IMR-90 (cell line): ENCODE data around the gene TBCE. TPM values are rescaled to one million over a fixed set of nuclear protein-coding genes. Genes with fewer than 3 reads are reported as not detected.
A peak's percentile ranks its signal among the peaks of the same experiment; 100 is the strongest.

ENCODE experiments used
- ATAC-seq: fragments of 200-7000 bp; cut with Tn5 transposase; 2 replicates; pipeline ENCODE4 v1.9.1; 2020; ENCODE audit warnings: low read depth, mild to moderate bottlenecking, moderate library complexity
- BruUV-seq: library from RNA; stranded (reverse); fragments of 400-500 nt; replicated peaks from 2 replicates; lab custom pipeline; 2021; lab: Mats Ljungman, UMichigan
- CTCF ChIA-PET: fragments of 300-600 bp; formaldehyde crosslinking; extraction: SDS; loops from one replicate; lab custom pipeline; 2021; ENCODE audit warnings: antibody characterized with exemption; lab: Yijun Ruan, JAX
- POLR2A ChIA-PET: fragments of 300-600 bp; sonication (Branson Sonifier 250); formaldehyde crosslinking; loops from one replicate; lab custom pipeline; 2022; ENCODE audit warnings: antibody characterized with exemption; ENCODE audit not compliant: unreplicated experiment; lab: Charles Lee
- DNase-seq: peaks from one replicate; pipeline ENCODE4 v3.0.0; 2013
- H2AFZ ChIP-seq: replicated peaks from 2 replicates; pipeline ENCODE3; 2013; ENCODE audit warnings: low read length, mild to moderate bottlenecking; ENCODE audit not compliant: poor library complexity
- H2AK5ac ChIP-seq: 2 replicates; pipeline ENCODE4 v1.6.1; 2013; ENCODE audit warnings: low read depth, low read length, inconsistent platforms
- H2AK9ac ChIP-seq: replicated peaks from 2 replicates; pipeline ENCODE3; 2013; ENCODE audit warnings: mild to moderate bottlenecking, low read depth, low read length, moderate library complexity; ENCODE audit not compliant: poor library complexity
- H2BK120ac ChIP-seq: 2 replicates; pipeline ENCODE4 v1.6.1; 2013; ENCODE audit warnings: low read depth, low read length, inconsistent platforms
- H2BK15ac ChIP-seq: 3 replicates; pipeline ENCODE4 v1.6.1; 2013; ENCODE audit warnings: low read depth, low read length, inconsistent platforms
- H2BK20ac ChIP-seq: 2 replicates; pipeline ENCODE4 v1.6.1; 2013; ENCODE audit warnings: low read depth, mild to moderate bottlenecking, inconsistent platforms, low read length, moderate library complexity
- H2BK5ac ChIP-seq: 2 replicates; pipeline ENCODE4 v1.6.1; 2013; ENCODE audit warnings: mild to moderate bottlenecking, low read depth, low read length, inconsistent platforms; ENCODE audit not compliant: poor library complexity, severe bottlenecking
- H3K14ac ChIP-seq: replicated peaks from 2 replicates; pipeline ENCODE4 v1.6.1; 2013; ENCODE audit warnings: low read depth, low read length, inconsistent platforms
- H3K18ac ChIP-seq: 2 replicates; pipeline ENCODE4 v1.6.1; 2013; ENCODE audit warnings: low read depth, low read length, control low read depth
- H3K23ac ChIP-seq: 2 replicates; pipeline ENCODE4 v1.6.1; 2013; ENCODE audit warnings: low read depth, low read length, inconsistent platforms
- H3K27ac ChIP-seq: 2 replicates; pipeline ENCODE4 v1.5.1; 2013; ENCODE audit warnings: mild to moderate bottlenecking, control low read depth, low read length; ENCODE audit not compliant: insufficient read depth
- H3K27me3 ChIP-seq: 2 replicates; pipeline ENCODE4 v1.6.1; 2013; ENCODE audit warnings: low read length; ENCODE audit not compliant: control insufficient read depth, insufficient read depth
- H3K36me3 ChIP-seq: 2 replicates; pipeline ENCODE4 v1.6.1; 2013; ENCODE audit warnings: low read length, mixed read lengths; ENCODE audit not compliant: control insufficient read depth, insufficient read depth
- H3K4ac ChIP-seq: 2 replicates; pipeline ENCODE4 v1.6.1; 2013; ENCODE audit warnings: low read depth, low read length, inconsistent platforms
- H3K4me1 ChIP-seq: 2 replicates; pipeline ENCODE4 v1.6.1; 2013; ENCODE audit warnings: low read length, mixed read lengths; ENCODE audit not compliant: control insufficient read depth, insufficient read depth
- H3K4me2 ChIP-seq: 2 replicates; pipeline ENCODE4 v1.6.1; 2013; ENCODE audit warnings: low read depth, mild to moderate bottlenecking, control low read depth, low read length, moderate library complexity
- H3K4me3 ChIP-seq: 2 replicates; pipeline ENCODE4 v1.5.1; 2013; ENCODE audit warnings: low read depth, mild to moderate bottlenecking, control low read depth, low read length, moderate library complexity; ENCODE audit not compliant: insufficient read depth
- H3K56ac ChIP-seq: 2 replicates; pipeline ENCODE4 v1.6.1; 2013; ENCODE audit warnings: low read length, inconsistent platforms; ENCODE audit not compliant: insufficient read depth; ENCODE audit errors: extremely low read depth
- H3K79me1 ChIP-seq, 2 experiments: 2 replicates each; pipeline ENCODE4 v1.6.1; 2013; ENCODE audit warnings: low read length in 2 of 2, inconsistent platforms in 1 of 2, low read depth in 1 of 2
- H3K9ac ChIP-seq: 2 replicates; pipeline ENCODE4 v1.6.1; 2013; ENCODE audit warnings: low read depth, low read length, control low read depth
- H3K9me1 ChIP-seq: 2 replicates; pipeline ENCODE4 v1.6.1; 2013; ENCODE audit warnings: low read length, inconsistent platforms; ENCODE audit not compliant: insufficient read depth
- H3K9me3 ChIP-seq: 2 replicates; pipeline ENCODE4 v1.6.1; 2013; ENCODE audit warnings: low read length; ENCODE audit not compliant: control insufficient read depth, insufficient read depth
- H4K20me1 ChIP-seq: 2 replicates; pipeline ENCODE4 v1.6.1; 2013; ENCODE audit warnings: low read length, inconsistent platforms; ENCODE audit not compliant: insufficient read depth
- H4K5ac ChIP-seq: 2 replicates; pipeline ENCODE4 v1.6.1; 2013; ENCODE audit warnings: mild to moderate bottlenecking, low read depth, low read length, control low read depth
- H4K8ac ChIP-seq, 2 experiments: 2 replicates each; pipeline ENCODE4 v1.6.1; 2013; ENCODE audit warnings: low read depth in 2 of 2, low read length in 2 of 2, control low read depth in 1 of 2, inconsistent platforms in 1 of 2
- H4K91ac ChIP-seq: 2 replicates; pipeline ENCODE4 v1.6.1; 2013; ENCODE audit warnings: low read depth, low read length, inconsistent platforms; ENCODE audit not compliant: insufficient read depth
- BHLHE40 ChIP-seq: fragments of 150-350 bp; IDR thresholded peaks from 2 replicates; pipeline ENCODE4 v1.6.1; 2016; ENCODE audit warnings: mild to moderate bottlenecking, low read depth, low read length
- CEBPB ChIP-seq: IDR thresholded peaks from 2 replicates; pipeline ENCODE4 v1.6.1; 2012; ENCODE audit warnings: low read depth, low read length, improper control_type of control experiment
- CTCF ChIP-seq: conservative IDR thresholded peaks from 2 replicates; pipeline ENCODE4 v1.5.1; 2012; ENCODE audit warnings: mild to moderate bottlenecking, low read depth, low read length, improper control_type of control experiment
- FOS ChIP-seq: fragments of 150-350 bp; IDR thresholded peaks from 2 replicates; pipeline ENCODE4 v1.6.1; 2016; ENCODE audit warnings: low read depth, low read length
- MAFK ChIP-seq: IDR thresholded peaks from 2 replicates; pipeline ENCODE4 v1.6.1; 2012; ENCODE audit warnings: low read depth, low read length, improper control_type of control experiment
- MAZ ChIP-seq: IDR thresholded peaks from 2 replicates; pipeline ENCODE4 v1.6.1; 2012; ENCODE audit warnings: low read depth, mild to moderate bottlenecking, low read length, improper control_type of control experiment, moderate library complexity, borderline replicate concordance
- MXI1 ChIP-seq: IDR thresholded peaks from 2 replicates; pipeline ENCODE4 v1.6.1; 2012; ENCODE audit warnings: low read depth, mild to moderate bottlenecking, low read length, moderate library complexity, borderline replicate concordance
- NFE2L2 ChIP-seq: fragments of 150-350 bp; IDR thresholded peaks from 2 replicates; pipeline ENCODE4 v1.6.1; 2016; ENCODE audit warnings: low read depth, mild to moderate bottlenecking, low read length
- RAD21 ChIP-seq: IDR thresholded peaks from 2 replicates; pipeline ENCODE4 v1.6.1; 2012; ENCODE audit warnings: low read length, improper control_type of control experiment
- RCOR1 ChIP-seq: IDR thresholded peaks from 2 replicates; pipeline ENCODE4 v1.6.1; 2012; ENCODE audit warnings: mild to moderate bottlenecking, low read length, improper control_type of control experiment; ENCODE audit not compliant: insufficient replicate concordance
- RFX5 ChIP-seq: IDR thresholded peaks from 2 replicates; pipeline ENCODE4 v1.8.0; 2012; ENCODE audit warnings: low read depth, mild to moderate bottlenecking, low read length, moderate library complexity
- SMC3 ChIP-seq: fragments of 150-350 bp; IDR thresholded peaks from 2 replicates; pipeline ENCODE4 v1.6.1; 2016; ENCODE audit warnings: low read depth, mild to moderate bottlenecking, antibody characterized with exemption, low read length, moderate library complexity
- WGBS, 2 experiments: methylation state at CpG; one replicate each; pipeline versions ENCODE4 v1.1.5 to v1.1.7; 2013; ENCODE audit warnings: missing lambda C conversion rate in 2 of 2; ENCODE audit not compliant: insufficient read length in 1 of 2; ENCODE audit errors: extremely low coverage in 2 of 2; 5-methylcytosine and 5-hydroxymethylcytosine counted together
- dilution Hi-C: fragments of 300-500 bp; cut with HindIII; formaldehyde crosslinking; loops from one replicate; pipeline ENCODE4 v1.14.3; 2018; ENCODE audit warnings: low sequenced_read_pairs; ENCODE audit not compliant: unreplicated experiment
- in situ Hi-C: fragments of 300-500 bp; cut with MboI; formaldehyde crosslinking; loops from 3 replicates; pipeline ENCODE4 v1.14.3; 2019; ENCODE audit warnings: low sequenced_read_pairs, inconsistent platforms, mixed read lengths
- intact Hi-C: fragments of 100-400 bp; cut with micrococcal nuclease; formaldehyde crosslinking; loops from 2 replicates; pipeline ENCODE4 v1.10.0; 2022
- polyA plus RNA-seq, 3 experiments: library from polyadenylated mRNA; depleted of rRNA; stranded (reverse); fragments of >200 nt; gene quantifications; 2 replicates each; pipeline ENCODE4 v1.2.3, GENCODE V29; 2012; ENCODE audit warnings: low replicate concordance in 1 of 3
- total RNA-seq: library from RNA; depleted of rRNA; stranded (reverse); fragments of >200 nt; gene quantifications from 2 replicates; pipeline ENCODE4 v1.2.3, GENCODE V29; 2012
- TF ChIP-seq, protein P1 (sequence below): fragments of 150-350 bp; IDR thresholded peaks from 2 replicates; pipeline ENCODE4 v1.6.1; 2017; ENCODE audit warnings: mild to moderate bottlenecking, antibody characterized with exemption, low read length, low read depth
- TF ChIP-seq, protein P2 (sequence below): fragments of 150-350 bp; IDR thresholded peaks from 2 replicates; pipeline ENCODE4 v1.6.1; 2016; ENCODE audit warnings: low read depth, mild to moderate bottlenecking, low read length, moderate library complexity, borderline replicate concordance

Gene TBCE
- total and polyA plus RNA-seq, 2 of the 4 experiments (the other 2 are of a cell fraction): 25.3 to 26.7 TPM

DNA sequence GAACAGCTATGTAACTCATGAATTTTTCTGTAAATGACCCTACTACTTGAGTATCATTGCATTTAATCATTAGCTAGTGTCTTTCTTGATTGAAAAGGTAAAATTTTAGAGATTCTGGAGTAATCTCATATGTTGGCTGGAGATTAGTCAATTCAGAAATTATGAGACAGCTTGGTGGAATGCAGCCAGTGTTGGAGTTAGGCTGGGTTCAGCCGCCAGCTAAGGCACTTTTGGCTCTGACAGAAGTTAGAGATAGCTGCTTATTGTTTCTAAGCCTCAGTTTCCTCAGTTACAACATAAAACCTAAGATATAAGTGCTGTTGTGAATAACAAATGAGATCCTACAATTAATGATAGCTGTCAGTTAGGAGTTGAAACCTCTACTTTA lies 49.4 kb downstream of the TBCE start:
- H4K91ac ChIP-seq: no peak overlapping the region

More for the DNA sequence above, 49.4 kb downstream of the TBCE start:
- dilution Hi-C loops: no loop called here
- Histone ChIP-seq H4K8ac (no peak overlapping the region), H3K18ac (no peak overlapping the region), H4K20me1 (peaks cover 2% of the 10 kb centered on the region; the same call in 1 of the 2 replicates), H2BK5ac (no peak overlapping the region), H3K56ac (no peak overlapping the region), H3K36me3 (peaks cover 3% of the 10 kb centered on the region; the same call in 1 of the 2 replicates), H3K14ac (no peak overlapping the region), H3K4me1 (peaks cover 4% of the 10 kb centered on the region; the same call in 1 of the 2 replicates), H2AK5ac (no peak overlapping the region), H3K27ac (no peak overlapping the region), H4K5ac (no peak overlapping the region), H2BK15ac (no peak overlapping the region), H3K4me3 (no peak overlapping the region), H3K9me3 (no peaks in the 10 kb centered on the region), H3K27me3 (no peaks in the 10 kb centered on the region), H2AK9ac (no peak overlapping the region), H3K4ac (no peak overlapping the region), H2AFZ (no peak overlapping the region), H3K4me2 (no peak overlapping the region), H3K9me1 (peaks cover 4% of the 10 kb centered on the region; the same call in 1 of the 2 replicates), H3K79me1 (peaks cover 7 to 40% of the 10 kb centered on the region in 2 experiments; a peak in 3 of 4 replicates), H3K9ac (no peak overlapping the region), H2BK20ac (no peak overlapping the region), H3K23ac (no peak overlapping the region), H2BK120ac (no peak overlapping the region)
- WGBS, 2 experiments: no CpG with 5 or more reads among the region's 1 CpG
- ATAC-seq (no peak), DNase-seq (peak; percentile 35)
- no TSS peak for BruUV-seq
- intact Hi-C loops: loop anchor here (1.0 to 5.0 kb wide), 4 partner anchors 163 to 312 kb away; partner anchors contain the start of gene RBM34
- TF ChIP-seq, protein P1, sequence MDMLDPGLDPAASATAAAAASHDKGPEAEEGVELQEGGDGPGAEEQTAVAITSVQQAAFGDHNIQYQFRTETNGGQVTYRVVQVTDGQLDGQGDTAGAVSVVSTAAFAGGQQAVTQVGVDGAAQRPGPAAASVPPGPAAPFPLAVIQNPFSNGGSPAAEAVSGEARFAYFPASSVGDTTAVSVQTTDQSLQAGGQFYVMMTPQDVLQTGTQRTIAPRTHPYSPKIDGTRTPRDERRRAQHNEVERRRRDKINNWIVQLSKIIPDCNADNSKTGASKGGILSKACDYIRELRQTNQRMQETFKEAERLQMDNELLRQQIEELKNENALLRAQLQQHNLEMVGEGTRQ: no peak
- TF ChIP-seq SMC3 (no peak), BHLHE40 (no peak), CEBPB (no peak), FOS (no peak), NFE2L2 (no peak), CTCF (no peak), MAFK (no peak), RCOR1 (no peak), MAZ (no peak), RFX5 (no peak), MXI1 (no peak), RAD21 (no peak)
- TF ChIP-seq, protein P2, sequence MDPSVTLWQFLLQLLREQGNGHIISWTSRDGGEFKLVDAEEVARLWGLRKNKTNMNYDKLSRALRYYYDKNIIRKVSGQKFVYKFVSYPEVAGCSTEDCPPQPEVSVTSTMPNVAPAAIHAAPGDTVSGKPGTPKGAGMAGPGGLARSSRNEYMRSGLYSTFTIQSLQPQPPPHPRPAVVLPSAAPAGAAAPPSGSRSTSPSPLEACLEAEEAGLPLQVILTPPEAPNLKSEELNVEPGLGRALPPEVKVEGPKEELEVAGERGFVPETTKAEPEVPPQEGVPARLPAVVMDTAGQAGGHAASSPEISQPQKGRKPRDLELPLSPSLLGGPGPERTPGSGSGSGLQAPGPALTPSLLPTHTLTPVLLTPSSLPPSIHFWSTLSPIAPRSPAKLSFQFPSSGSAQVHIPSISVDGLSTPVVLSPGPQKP: no peak
- POLR2A ChIA-PET: no interaction called here
- CTCF ChIA-PET: interaction anchor here (0.6 to 2.4 kb wide), 17 partner anchors 9 to 966 kb away, joined by 3 to 8 read pairs (median 4); partner anchors contain the start of genes ARID4B, GGPS1 and RBM34
- in situ Hi-C loops: loop anchor here (5.0 to 10.0 kb wide), 2 partner anchors 164 to 312 kb away; no protein-coding TSS in a partner anchor
